DMS153 treated with DMSO at 0.1 percent for 48 hours (cell line): Measurements from ENCODE around the gene COL4A5.

Source experiments
- DNase-seq: peaks from one replicate; lab custom pipeline; 2025; ENCODE audit not compliant: unreplicated experiment; lab: John Stamatoyannopoulos, UW

The COL4A5 gene

GRCh38 chrX:108737754-108738153 lies 298.1 kb downstream of the COL4A5 start:
- DNase-seq: no peak

DNA sequence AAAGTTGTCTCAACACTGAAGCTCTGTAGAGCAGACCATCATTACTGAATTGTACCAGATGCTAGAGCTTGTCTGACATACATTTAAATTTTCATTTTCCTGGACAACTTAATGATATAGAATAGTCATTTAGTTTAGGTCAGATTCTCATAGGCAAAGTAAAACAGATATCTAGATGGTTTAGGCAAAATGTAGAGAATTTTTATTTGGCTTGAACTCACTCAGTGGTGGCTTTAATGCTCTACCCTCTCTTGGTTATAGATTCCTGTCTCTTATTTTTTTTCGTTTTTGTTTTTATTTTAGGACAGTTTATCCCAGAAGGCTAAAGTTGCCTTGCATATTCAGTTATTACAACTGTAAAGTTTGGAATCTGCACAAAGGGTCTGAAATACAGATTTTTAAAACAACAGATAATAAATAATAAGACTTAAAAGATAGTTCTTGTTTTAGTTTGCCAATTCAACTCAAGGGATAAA lies 300.7 kb downstream of the COL4A5 start:
- no peak for DNase-seq
